ENCODE measurements around the gene LHFPL5.

DNA sequence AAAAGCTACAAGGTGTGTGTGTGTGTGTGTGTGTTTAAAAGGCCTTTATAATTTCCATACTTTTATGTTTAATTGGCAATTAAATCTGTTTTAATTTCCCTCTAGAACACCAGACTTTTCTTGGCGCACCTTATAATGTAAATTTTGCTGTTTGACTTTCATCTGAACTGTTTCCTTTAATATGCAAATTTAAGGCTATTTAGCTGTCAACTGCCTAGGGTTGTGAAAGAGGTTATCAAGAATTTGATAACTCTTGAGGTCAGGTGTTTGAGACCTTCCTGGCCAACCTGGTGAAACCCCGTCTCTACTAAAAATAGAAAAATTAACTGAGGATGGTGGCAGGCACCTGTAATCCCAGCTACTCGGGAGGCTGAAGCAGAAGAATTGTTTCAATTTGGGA is 4.0 kb upstream of the LHFPL5 start:
- TF ChIP-seq, protein P1, sequence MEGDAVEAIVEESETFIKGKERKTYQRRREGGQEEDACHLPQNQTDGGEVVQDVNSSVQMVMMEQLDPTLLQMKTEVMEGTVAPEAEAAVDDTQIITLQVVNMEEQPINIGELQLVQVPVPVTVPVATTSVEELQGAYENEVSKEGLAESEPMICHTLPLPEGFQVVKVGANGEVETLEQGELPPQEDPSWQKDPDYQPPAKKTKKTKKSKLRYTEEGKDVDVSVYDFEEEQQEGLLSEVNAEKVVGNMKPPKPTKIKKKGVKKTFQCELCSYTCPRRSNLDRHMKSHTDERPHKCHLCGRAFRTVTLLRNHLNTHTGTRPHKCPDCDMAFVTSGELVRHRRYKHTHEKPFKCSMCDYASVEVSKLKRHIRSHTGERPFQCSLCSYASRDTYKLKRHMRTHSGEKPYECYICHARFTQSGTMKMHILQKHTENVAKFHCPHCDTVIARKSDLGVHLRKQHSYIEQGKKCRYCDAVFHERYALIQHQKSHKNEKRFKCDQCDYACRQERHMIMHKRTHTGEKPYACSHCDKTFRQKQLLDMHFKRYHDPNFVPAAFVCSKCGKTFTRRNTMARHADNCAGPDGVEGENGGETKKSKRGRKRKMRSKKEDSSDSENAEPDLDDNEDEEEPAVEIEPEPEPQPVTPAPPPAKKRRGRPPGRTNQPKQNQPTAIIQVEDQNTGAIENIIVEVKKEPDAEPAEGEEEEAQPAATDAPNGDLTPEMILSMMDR (IDR thresholded peaks at IDR 0.05): no peak
- TF ChIP-seq ZFX (IDR thresholded peaks at IDR 0.05; ENCODE audit: borderline replicate concordance): no peak

Data from 22Rv1 (cell line).